WI38 (cell line): ENCODE measurements around the gene SUN5.
A peak's percentile ranks its signal among the peaks of the same experiment; 100 is the strongest.

Source experiments
- H3K4me3 ChIP-seq: 2 replicates; pipeline ENCODE4 v1.5.1; 2011; ENCODE audit warnings: low read depth, mild to moderate bottlenecking, control low read depth, low read length
- TF ChIP-seq, protein P1 (sequence below): IDR thresholded peaks from 2 replicates; pipeline ENCODE4 v1.5.1; 2012; ENCODE audit warnings: low read depth, mild to moderate bottlenecking, control low read depth, low read length

SUN5 gene

GRCh38 chr20:32946629-32947028, 57.6 kb downstream of the SUN5 start:
- no peak overlapping the region for H3K4me3 ChIP-seq
- TF ChIP-seq, protein P1, sequence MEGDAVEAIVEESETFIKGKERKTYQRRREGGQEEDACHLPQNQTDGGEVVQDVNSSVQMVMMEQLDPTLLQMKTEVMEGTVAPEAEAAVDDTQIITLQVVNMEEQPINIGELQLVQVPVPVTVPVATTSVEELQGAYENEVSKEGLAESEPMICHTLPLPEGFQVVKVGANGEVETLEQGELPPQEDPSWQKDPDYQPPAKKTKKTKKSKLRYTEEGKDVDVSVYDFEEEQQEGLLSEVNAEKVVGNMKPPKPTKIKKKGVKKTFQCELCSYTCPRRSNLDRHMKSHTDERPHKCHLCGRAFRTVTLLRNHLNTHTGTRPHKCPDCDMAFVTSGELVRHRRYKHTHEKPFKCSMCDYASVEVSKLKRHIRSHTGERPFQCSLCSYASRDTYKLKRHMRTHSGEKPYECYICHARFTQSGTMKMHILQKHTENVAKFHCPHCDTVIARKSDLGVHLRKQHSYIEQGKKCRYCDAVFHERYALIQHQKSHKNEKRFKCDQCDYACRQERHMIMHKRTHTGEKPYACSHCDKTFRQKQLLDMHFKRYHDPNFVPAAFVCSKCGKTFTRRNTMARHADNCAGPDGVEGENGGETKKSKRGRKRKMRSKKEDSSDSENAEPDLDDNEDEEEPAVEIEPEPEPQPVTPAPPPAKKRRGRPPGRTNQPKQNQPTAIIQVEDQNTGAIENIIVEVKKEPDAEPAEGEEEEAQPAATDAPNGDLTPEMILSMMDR = no peak

DNA sequence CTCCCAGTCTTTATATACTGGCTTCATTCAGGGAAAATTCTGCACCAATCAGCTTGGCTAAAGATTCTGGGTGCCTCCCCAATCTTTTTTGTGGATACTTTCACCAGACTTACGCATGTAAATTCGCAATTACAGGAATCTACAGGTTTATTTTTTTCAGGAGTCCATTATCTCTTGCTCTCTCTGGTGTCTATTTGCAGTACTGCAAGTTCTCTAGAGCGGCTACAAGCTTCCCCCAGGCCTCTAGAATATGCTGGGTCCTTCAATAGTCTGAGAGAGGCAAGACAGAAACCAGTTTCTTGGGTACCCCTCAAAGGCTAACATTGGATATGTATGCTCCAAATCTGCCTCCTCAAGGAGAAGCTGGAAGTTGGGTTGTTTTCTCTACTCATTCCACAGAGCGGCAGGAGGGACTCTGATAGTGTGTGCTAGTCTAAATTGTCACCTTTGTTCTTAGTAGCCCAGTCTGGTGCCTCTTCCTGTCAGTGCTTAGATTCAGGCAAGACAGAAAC, 58.5 kb downstream of the SUN5 start:
- TF ChIP-seq, protein P1 = peak; percentile 64

DNA sequence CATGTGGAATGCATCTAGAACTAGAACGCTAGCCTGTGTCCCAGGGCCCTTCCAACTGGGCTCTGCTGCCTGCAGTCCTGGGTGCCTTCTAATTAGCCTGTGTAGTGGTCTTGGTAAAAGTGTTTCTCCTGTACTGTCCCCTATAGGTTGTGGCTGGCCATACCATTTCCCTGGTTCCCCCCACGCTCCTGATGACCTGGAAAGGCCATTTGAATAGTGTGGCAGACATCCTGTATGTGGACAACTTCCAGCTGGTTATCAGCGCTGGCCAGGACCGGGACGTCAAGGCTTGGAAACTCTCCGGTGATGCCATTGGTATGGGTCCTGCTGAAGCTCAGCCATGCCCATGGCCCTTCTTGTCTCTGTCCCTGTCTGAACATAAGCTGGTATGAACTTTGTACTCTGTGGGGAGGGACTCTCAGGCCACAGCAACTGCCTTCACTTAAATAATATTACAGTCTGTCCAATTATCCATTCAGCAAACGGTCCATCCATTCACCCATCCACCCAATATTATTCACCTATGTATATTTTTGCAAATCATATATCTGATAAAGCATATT, 60.7 kb downstream of the SUN5 start:
- TF ChIP-seq, protein P1 = no peak
- no peak overlapping the region for H3K4me3 ChIP-seq

More for the DNA sequence above, 58.5 kb downstream of the SUN5 start:
- no peak overlapping the region for H3K4me3 ChIP-seq

GRCh38 chr20:32941155-32941885, 62.9 kb downstream of the SUN5 start:
- no peak overlapping the region for H3K4me3 ChIP-seq
- TF ChIP-seq, protein P1 = no peak

- H3K4me3 ChIP-seq = no peak overlapping the region
- TF ChIP-seq, protein P1 = no peak
Measured at GRCh38 chr20:32934580-32934979, 69.7 kb downstream of the SUN5 start.
